Stimulated activated CD4-positive, alpha-beta T cell treated with anti-CD3 and anti-CD28 coated beads, Interleukin-15, amount 100 ng/mL, for 1 hour (primary cell): ENCODE measurements around the gene CCDC107.
"Not testable (repeated sequence)": the region's sequence is repeated elsewhere in the genome, so short reads cannot be mapped to it uniquely, and the experiment has no call there.

ENCODE experiments used
- DNase-seq, 2 donors: peaks; one replicate each; pipeline ENCODE4 v3.0.0-alpha.2; 2020; ENCODE audit warnings: low read depth in 1 of 2, low spot score in 1 of 2

The CCDC107 gene

GRCh38 chr9:35658137-35658967 is at the start of gene CCDC107:
Gene CCDC107, plus strand, starts transcription at chr9:35658292. Its CDS starts 88 bp downstream, at chr9:35658380.
- DNase-seq, result peak; percentile 74 to 75

DNA sequence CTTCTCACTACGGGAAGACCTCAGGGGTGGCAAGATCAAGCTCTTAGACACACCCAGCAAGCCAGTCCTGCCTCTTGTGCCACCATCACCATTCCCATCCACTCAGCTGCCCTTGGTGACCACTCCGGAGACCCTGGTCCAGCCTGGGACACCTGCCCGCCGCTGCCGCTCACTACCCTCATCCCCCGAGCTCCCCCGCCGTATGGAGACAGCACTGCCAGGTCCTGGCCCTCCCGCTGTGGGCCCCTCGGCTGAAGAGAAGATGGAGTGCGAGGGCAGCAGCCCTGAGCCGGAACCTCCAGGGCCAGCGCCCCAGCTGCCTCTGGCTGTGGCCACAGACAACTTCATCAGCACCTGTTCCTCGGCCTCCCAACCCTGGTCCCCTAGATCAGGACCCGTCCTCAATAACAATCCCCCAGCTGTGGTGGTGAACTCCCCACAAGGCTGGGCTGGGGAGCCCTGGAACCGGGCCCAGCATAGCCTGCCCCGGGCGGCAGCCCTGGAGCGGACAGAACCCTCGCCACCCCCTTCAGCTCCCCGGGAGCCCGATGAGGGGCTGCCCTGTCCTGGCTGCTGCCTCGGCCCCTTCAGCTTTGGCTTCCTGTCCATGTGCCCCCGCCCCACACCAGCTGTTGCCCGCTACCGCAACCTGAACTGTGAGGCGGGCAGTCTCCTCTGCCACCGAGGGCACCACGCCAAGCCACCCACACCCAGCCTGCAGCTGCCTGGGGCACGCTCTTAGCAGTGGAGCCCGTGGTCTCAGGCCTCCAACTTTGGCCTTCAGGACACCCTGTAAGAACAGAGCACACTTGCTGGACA is 48.9 kb upstream of the CCDC107 start:
- no peak for DNase-seq

DNA sequence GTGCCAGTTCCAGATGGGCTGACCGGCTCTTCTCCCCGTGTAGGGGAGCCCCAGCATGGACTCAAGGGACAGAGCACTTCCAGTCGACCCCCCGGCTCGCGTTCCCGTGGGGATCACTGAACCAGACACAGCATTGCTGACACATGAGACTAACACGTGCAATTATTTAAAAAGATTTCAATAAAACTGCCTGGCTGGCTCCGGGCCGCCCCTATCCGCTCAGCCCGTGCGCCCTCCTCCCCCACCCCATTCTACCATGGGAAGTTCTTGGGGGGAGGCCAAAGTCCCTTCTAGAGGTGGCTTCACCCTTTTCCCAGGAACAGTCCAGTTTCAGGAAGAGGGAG is 48.3 kb upstream of the CCDC107 start:
- no peak for DNase-seq

- DNase-seq, result peak in 1 of 2 donors; percentile 29
These were observed 46.8 kb upstream of the CCDC107 start for GRCh38 chr9:35611230-35611797.

DNA sequence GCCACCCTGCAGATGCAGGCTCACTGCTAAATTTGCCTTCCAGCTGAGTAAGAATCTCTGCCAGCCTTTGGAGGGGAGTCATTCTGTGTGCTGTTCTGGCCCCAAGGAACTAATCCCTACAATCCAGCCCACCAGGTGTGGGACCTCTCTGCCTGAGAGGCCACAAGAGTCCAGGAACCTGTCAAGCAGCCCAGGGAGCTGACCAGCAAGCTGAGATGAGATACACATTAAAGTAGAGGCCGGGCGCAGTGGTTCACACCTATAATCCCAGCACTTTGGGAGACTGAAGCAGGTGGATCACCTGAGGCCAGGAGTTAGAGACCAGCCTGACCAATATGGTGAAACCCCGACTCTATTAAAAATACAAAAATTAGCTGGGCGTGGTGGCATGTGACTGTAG is 46.0 kb upstream of the CCDC107 start:
- DNase-seq, result not testable (repeated sequence)

GRCh38 chr9:35612843-35613242 is 45.2 kb upstream of the CCDC107 start:
- DNase-seq, result no peak

DNA sequence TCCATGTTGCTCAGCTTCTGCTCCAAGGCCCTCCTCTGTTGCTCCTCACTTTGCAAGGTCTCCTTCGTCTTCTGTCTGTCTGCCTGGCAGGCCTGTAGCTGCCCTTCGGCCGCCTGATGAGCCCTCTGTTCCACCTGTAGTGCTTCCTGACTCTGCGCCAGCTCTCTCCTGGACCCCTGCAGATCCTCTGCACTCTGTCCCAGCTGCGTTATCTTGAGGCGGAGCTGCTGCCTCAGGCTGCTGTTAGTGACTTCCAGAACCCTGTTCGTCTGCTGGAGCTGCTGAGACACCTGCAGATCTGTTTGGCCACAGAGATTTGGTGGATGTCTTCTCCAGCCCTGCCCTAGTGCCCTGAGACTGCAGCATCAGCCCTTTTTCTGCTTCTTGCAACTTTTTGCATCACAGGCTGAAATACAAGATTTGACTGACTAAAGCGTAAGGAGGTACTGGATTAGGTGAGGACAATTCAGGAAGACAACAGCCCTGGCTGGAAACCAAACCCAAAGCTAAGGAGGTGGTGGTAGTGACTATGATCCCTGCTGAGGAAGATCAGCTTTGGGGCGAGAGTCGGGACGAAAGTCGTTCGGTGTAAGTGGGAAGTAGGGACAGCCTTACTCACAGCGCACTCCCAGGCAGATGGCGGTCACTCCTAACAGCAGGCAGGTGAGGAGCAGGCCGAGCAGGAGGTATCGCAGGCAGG is 42.0 kb upstream of the CCDC107 start:
- DNase-seq, result no peak

GRCh38 chr9:35616681-35617459 is 41.2 kb upstream of the CCDC107 start:
- peak; percentile 35 to 42 for DNase-seq

GRCh38 chr9:35617548-35617947 is 40.5 kb upstream of the CCDC107 start:
- no peak for DNase-seq

DNA sequence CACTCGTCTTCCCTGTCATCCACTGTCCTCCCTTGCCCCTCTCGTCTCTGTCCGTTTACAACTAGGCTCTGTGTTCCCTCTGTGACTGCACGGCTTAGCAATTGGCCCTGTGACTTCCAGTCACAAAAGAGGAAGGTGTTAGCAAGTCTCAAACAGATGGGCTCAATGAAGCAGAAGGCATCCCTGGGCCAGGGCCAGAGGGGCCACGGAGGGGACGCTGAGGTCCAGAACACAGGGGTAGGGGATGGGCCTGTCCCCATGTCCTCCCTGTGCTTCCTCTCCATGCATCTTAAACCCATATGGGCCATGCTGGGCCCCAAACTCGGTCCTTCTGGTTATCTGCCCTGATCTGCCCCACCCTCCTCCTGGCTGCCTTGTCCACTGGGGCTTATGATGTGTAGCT is 39.8 kb upstream of the CCDC107 start, which contains the start of gene CD72:
TSS of gene CD72 (minus strand) at position 89 of the 403 bp plus-strand sequence. CDS start 110 bp downstream, outside the sequence.
- no peak for DNase-seq

DNA sequence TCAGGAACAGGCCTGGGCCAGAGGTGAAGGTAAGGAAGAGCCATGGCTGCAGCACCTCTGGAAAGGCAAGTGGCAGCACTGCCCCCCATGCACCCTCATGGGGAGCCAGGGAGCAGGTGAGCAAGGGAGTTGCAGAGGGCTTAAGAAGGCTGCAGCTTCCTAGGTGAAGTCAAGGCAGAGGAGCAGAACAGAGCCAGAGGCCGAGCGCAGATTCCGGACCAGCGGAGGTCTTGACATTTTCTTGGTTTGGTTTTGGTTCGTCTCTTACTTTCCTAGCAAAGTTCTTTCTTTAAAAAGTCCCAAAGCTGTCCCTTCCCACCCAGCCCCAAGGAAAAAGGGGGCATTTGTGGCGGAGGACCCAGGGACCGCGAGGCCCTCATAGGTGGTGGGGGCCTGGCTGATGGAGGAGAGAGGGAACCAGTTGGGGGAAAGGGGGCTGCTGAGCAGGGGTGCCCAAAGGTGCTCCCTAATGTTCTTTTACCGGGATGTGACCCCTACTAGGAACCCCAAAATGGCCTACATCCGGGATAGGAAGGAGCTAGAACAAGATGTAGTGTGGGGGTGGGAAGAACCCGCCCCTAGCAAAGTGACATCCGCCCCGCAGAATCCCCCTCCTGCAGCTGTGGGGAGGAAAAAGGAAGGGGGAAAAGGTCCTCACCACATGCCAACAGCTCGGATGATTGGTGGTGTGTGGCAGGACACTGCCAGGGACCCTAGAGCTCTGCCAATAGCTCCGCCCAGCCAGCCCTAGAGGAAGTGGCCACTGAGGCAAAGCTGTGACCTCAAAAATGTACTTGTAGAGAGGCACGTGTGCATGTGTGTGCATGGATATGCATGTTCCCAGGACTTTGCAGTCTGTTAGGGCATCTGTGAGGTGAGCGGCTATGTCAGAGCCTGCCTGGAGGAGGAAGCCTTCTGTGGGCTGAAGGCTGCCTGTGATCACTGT is 39.0 kb upstream of the CCDC107 start:
- DNase-seq, result no peak

DNA sequence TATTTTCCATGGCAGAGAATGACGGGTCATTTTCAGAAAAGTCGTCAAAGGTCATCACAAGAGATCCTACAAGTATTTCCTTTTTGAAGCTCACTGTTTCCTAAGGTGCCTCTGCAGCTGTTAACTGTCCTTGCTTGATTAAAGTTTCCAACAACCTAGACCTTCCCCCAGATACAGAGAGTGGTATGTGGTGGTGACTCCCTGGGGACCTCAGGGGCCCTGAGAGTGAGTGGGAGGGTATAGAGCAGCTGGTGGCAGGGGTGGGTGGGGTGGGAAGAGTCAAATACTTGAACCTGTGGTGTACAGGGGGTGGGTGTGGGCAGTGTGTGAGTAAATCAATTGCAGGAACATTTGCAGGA is 38.3 kb upstream of the CCDC107 start:
- DNase-seq, result no peak

DNA sequence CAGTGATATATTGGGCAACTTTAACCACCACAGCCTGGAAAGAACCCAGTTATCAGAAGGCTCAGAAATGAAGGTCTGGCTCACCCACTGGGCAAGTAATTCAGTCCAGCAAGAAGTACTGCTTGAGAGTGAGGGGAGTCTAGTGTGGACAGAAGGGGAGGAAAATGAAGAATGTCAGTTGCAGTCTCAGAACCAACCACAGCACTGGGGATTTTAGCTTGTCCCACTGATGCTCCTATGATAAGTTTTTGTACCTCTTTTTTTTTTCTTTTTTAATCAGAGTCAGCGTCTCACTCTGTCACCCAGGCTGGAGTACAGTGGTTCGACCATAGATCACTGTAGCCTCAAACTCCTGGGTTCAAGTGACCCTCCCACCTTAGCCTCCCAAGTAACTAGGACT is 30.5 kb upstream of the CCDC107 start:
- DNase-seq, result no peak

GRCh38 chr9:35628389-35628991 is 29.6 kb upstream of the CCDC107 start:
- no peak for DNase-seq

DNA sequence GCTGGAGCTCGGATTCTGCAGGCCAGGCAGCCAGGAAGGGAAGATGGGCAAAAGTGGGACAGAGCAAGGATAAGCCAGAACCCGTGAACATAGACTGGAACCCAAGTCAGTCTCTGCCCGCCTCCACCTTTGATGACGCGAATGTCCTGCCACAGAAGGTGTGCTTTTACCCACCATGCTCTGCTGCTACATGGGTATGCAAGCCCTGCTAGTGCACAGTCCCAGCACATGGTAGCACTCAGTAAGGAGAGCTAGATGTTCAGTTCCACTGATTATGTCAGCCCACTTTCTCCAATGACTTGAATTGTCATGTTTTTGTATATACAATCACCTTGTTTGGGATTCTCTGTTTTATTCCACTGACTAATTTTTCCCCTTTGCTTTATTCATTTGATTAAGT is 28.5 kb upstream of the CCDC107 start:
- no peak for DNase-seq

DNA sequence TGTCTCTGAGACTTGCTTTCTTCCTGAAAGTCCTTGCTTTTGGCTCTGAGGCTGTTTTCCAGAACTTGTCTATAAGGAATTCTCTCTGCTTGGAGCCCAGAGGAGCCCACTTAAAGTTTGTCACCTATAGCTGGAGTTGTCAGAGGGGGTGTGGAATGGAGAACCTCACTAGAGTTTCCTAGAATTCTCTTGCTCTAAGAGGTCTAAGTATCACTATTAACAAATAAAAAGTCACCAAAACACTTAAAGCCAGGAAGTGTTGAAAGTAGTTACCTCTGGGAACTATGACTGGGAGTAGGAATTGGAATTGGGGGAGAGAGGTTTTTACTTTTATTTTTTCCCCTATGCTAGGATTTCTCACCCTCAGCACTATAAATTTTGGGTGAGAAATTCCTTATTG is 22.4 kb upstream of the CCDC107 start:
- DNase-seq, result no peak

DNA sequence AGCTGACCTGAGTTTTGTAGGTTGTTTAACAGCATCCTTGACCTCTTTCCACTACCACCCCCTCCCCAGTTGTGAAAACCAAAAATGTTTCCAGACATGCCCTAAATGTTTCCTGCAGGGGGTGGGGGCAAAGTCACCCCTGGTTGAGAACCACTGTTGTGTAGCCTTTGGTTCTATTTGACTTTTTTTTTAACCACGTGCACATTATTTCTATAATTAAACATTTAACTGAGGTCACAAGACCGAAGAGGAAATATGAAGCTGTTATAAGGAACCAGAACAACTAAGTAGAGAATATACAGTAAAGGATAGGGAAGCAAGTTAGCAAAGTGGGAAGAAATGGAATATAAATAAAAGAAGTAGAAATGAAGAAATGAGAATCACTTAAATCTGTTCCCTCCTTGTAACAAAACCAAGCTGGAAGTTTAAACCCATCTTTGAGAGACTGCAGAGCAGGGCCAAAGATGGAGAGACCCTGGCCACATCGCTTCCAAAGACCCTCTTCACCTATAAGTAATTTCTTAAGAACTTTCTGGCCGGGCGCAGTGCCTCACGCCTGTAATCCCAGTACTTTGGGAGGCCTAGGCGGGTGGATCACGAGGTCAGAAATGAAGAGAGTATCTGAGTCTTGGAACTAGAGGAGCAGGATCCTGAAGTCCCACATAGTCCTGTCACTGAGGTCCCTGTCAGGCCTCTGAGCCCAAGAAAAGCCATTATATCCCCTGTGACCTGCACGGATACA is 21.8 kb upstream of the CCDC107 start:
- no peak for DNase-seq

GRCh38 chr9:35636877-35637246 is 21.2 kb upstream of the CCDC107 start:
- not testable (repeated sequence) for DNase-seq
